ENCODE measurements around the gene CRYL1.

- TF ChIP-seq, protein P1, sequence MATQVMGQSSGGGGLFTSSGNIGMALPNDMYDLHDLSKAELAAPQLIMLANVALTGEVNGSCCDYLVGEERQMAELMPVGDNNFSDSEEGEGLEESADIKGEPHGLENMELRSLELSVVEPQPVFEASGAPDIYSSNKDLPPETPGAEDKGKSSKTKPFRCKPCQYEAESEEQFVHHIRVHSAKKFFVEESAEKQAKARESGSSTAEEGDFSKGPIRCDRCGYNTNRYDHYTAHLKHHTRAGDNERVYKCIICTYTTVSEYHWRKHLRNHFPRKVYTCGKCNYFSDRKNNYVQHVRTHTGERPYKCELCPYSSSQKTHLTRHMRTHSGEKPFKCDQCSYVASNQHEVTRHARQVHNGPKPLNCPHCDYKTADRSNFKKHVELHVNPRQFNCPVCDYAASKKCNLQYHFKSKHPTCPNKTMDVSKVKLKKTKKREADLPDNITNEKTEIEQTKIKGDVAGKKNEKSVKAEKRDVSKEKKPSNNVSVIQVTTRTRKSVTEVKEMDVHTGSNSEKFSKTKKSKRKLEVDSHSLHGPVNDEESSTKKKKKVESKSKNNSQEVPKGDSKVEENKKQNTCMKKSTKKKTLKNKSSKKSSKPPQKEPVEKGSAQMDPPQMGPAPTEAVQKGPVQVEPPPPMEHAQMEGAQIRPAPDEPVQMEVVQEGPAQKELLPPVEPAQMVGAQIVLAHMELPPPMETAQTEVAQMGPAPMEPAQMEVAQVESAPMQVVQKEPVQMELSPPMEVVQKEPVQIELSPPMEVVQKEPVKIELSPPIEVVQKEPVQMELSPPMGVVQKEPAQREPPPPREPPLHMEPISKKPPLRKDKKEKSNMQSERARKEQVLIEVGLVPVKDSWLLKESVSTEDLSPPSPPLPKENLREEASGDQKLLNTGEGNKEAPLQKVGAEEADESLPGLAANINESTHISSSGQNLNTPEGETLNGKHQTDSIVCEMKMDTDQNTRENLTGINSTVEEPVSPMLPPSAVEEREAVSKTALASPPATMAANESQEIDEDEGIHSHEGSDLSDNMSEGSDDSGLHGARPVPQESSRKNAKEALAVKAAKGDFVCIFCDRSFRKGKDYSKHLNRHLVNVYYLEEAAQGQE (IDR thresholded peaks at IDR 0.05; ENCODE audit: low read depth, low read length): no peak
- no peak for TF ChIP-seq CTCF (IDR thresholded peaks at IDR 0.05)
- no peak for TF ChIP-seq RAD21 (IDR thresholded peaks at IDR 0.05; ENCODE audit: low read length)
- no peak for TF ChIP-seq MAX (IDR thresholded peaks at IDR 0.05; ENCODE audit: low read depth)
- TF ChIP-seq POLR2AphosphoS5 (IDR thresholded peaks at IDR 0.05; ENCODE audit: low read depth, low read length): no peak
These were observed 60.3 kb downstream of the CRYL1 start for GRCh38 chr13:20465218-20465879.

All from SK-N-SH (cell line).